ENCODE measurements around the gene LIPJ.

The LIPJ gene

GRCh38 chr10:88594482-88594881, 7.9 kb downstream of the LIPJ start:
- DNase-seq (ENCODE audit: extremely low read depth in 1 of 2, low read depth in 1 of 2), result no peak

GRCh38 chr10:88598055-88598454, 11.5 kb downstream of the LIPJ start:
- no peak for DNase-seq (ENCODE audit: extremely low read depth in 1 of 2, low read depth in 1 of 2)

- no peak for DNase-seq (ENCODE audit: extremely low read depth in 1 of 2, low read depth in 1 of 2)
These were observed 21.6 kb downstream of the LIPJ start for GRCh38 chr10:88608052-88608732.

- no peak for DNase-seq (ENCODE audit: extremely low read depth in 1 of 2, low read depth in 1 of 2)
These were observed 22.2 kb downstream of the LIPJ start for GRCh38 chr10:88608780-88609179.

- DNase-seq (ENCODE audit: extremely low read depth in 1 of 2, low read depth in 1 of 2), result no peak
These were observed 29.9 kb downstream of the LIPJ start for GRCh38 chr10:88616250-88616977.

- DNase-seq (ENCODE audit: extremely low read depth in 1 of 2, low read depth in 1 of 2), result no peak
These were observed 31.3 kb downstream of the LIPJ start for GRCh38 chr10:88617772-88618300.

GRCh38 chr10:88618496-88618895, 31.9 kb downstream of the LIPJ start:
- DNase-seq (ENCODE audit: extremely low read depth in 1 of 2, low read depth in 1 of 2), result no peak

GRCh38 chr10:88620441-88620840, 33.9 kb downstream of the LIPJ start:
- no peak for DNase-seq (ENCODE audit: extremely low read depth in 1 of 2, low read depth in 1 of 2)

- no peak for DNase-seq (ENCODE audit: extremely low read depth in 1 of 2, low read depth in 1 of 2)
These were observed 37.3 kb downstream of the LIPJ start for GRCh38 chr10:88623835-88624234.

- no peak for DNase-seq (ENCODE audit: extremely low read depth in 1 of 2, low read depth in 1 of 2)
These were observed 38.3 kb downstream of the LIPJ start for GRCh38 chr10:88624840-88625239.

GRCh38 chr10:88640186-88640585, 53.6 kb downstream of the LIPJ start:
- no peak for DNase-seq (ENCODE audit: extremely low read depth in 1 of 2, low read depth in 1 of 2)

- DNase-seq (ENCODE audit: extremely low read depth in 1 of 2, low read depth in 1 of 2), result no peak
These were observed 55.6 kb downstream of the LIPJ start for GRCh38 chr10:88642209-88642608.

- DNase-seq (ENCODE audit: extremely low read depth in 1 of 2, low read depth in 1 of 2), result no peak
These were observed 56.4 kb downstream of the LIPJ start for GRCh38 chr10:88642963-88643362.

- DNase-seq (ENCODE audit: extremely low read depth in 1 of 2, low read depth in 1 of 2), result no peak
These were observed 60.6 kb downstream of the LIPJ start for GRCh38 chr10:88647061-88647615.

- DNase-seq (ENCODE audit: extremely low read depth in 1 of 2, low read depth in 1 of 2), result no peak
These were observed 64.6 kb downstream of the LIPJ start for GRCh38 chr10:88651101-88651551.

- DNase-seq (ENCODE audit: extremely low read depth in 1 of 2, low read depth in 1 of 2), result no peak
These were observed 66.1 kb downstream of the LIPJ start for GRCh38 chr10:88652616-88653015.
